Inflammatory macrophage treated with lipopolysaccharide for 4 hours (primary cell): ENCODE data around the gene RALGPS1.

Experiments
- DNase-seq: peaks from one replicate; pipeline ENCODE4 v3.0.0-alpha.2; 2020

RALGPS1 gene

DNA sequence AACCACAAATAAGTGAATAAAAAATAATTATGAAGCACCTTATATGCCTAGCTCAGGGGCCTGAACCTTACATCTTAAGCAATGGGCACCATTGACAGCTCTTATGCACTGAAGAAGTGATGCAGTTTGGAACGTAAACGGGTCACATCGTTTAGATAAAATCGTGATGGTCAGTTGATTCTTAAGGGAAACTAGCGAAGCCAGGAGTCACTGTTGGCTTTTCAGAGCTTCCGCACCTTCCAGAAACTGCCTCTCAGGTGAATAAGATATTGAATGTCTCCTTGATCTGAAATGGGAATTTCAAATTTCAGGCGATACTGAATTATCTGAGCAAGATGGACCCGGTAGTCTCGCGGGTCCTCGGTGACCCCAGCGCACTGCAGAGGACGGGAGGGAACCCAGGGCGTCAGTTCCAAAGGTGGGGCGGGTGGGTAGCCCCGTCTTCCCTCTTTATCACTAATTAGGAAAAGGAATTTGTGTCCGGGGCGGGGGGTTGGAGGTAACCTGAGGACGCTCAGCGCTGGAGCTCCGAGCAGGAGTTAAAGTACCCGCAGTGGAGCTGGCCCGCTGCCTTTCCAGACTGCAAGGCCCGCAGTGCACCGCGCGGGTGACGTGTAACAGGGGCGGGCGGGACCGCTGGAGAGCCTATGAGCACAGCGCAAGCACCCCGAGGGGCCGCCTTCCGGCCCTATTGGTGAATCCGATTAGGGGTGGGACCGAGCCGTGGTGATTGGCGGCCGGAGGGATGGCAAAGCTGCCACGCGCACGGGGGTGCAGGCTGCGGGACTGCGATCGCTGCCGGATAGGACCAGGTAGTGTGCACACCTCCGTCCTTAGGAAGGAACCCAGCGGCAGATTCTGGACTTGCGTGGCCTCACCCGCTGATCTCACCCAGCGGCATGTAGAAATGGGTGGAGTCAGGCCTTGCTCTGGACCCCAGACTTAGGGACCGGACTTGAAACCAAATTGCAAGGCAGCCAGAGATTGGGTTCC lies 330.3 kb downstream of the RALGPS1 start:
- DNase-seq, result peak; percentile 96

GRCh38 chr9:127245637-127246164 lies 331.1 kb downstream of the RALGPS1 start:
- no peak for DNase-seq

- no peak for DNase-seq
Observed at GRCh38 chr9:127248241-127248640, 333.7 kb downstream of the RALGPS1 start.

- no peak for DNase-seq
Observed at GRCh38 chr9:127249877-127250276, 335.3 kb downstream of the RALGPS1 start.

DNA sequence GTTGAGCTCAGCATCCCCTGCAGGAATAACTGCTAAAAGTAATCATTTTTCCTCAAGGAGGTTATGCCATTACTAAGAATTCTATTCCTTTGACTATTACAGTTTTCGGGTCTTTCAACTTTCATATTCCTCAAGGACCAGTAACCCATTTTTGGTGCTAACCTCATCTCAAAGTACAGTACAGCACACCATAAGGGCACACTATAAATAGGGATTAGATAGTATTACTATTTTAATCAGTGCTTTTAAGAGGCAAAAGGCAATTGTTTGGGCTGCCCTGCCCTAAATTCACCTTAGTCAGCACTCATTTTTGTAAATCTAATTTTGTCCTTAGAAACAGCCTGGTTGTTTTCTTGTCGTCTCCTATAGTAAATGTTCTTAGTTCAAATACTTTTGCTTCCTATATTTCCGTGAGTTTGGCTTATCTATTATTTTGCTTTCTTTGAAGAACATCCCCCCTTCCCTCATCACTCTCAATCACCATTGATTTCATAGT lies 336.4 kb downstream of the RALGPS1 start:
- no peak for DNase-seq

DNA sequence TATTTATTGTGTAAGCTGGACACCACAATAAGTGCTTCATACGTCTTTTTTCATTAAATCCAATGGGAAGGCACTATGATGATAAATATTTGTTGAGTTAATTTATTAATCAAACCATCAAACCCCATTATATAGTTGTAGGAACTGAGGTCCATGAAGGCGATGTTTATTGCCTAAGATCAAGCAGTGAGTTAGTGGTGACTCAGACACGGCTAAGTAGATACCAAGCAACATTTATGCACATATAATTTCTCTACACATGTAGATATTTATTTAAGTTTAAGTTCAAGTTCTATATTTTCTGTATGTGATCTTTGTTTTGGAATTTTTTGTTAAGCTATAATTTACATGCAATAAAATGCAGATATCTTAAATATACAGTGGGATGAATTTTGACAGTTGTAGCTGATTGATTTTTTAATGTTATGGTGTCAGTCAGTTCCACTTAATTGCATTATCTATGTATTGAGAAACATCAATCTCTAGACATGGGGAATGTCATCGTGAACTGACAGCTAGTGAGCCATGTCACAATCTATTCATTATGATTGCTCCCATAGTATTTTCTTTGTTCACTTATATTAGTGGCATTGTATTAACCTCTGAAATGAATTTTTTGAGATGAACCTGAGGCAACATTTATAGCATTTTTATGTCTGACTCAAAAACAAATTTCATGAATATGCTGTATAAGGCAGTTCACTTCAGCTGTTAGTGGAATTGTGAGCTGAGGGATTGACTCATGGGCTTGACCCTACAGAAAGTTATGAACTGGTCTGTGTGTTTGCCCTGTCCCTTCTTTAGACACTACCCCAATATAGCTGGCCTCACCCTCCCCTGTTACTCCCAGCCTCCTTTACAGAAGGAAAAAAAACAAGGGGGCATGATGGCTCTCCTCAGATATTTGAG lies 338.1 kb downstream of the RALGPS1 start:
- DNase-seq, result no peak

- DNase-seq, result no peak
Observed at GRCh38 chr9:127253446-127253845, 338.9 kb downstream of the RALGPS1 start.

- no peak for DNase-seq
Observed at GRCh38 chr9:127255692-127256091, 341.1 kb downstream of the RALGPS1 start.

GRCh38 chr9:127256324-127256723 lies 341.7 kb downstream of the RALGPS1 start:
- no peak for DNase-seq

GRCh38 chr9:127258606-127259471 lies 344.3 kb downstream of the RALGPS1 start:
- DNase-seq, result no peak

DNA sequence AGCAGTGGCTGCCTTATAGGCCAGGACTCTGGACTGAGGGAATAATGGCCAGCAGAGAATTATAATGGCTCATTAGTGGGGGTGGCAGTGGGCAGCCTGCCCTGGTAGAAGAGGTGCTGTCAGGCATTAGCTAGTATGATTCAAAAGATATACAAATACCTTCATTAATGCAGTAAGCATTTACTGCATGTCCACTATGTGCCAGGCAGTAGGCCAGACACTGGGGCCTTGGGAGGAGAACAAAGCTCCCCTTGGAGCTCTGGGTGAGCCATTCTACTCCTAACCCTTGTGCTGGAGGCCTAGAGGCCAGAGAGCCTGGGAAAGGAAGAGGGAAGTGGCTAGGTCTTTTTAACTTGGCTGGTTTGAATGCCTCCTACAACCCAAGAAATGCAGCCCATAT lies 348.0 kb downstream of the RALGPS1 start:
- DNase-seq, result no peak

DNA sequence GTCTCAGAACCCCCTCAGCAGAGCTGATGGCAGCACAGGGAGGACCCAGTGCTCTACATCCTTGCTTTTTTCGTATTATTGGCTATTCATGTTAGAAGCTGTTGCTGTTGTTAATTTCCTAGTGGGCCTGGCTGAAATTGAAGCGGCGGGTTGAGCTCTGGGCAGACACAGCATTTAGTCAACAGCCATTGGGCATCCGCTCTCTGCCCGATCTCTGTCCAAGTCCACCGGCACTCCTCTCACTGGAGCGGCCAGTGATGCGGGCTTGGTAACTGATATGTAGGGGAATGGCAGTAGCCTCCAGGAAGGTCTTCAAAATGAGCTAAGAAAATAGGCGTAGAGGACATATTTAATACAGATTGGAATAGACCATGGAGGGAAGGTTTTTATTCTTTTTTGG lies 348.7 kb downstream of the RALGPS1 start:
- DNase-seq, result no peak

- DNase-seq, result no peak
Observed at GRCh38 chr9:127263664-127264063, 349.1 kb downstream of the RALGPS1 start.

GRCh38 chr9:127264462-127265219 lies 350.1 kb downstream of the RALGPS1 start, which contains the start of gene GARNL3:
Gene GARNL3, plus strand, starts transcription at chr9:127264774. Its CDS starts 104 bp downstream, at chr9:127264878.
- no peak for DNase-seq

DNA sequence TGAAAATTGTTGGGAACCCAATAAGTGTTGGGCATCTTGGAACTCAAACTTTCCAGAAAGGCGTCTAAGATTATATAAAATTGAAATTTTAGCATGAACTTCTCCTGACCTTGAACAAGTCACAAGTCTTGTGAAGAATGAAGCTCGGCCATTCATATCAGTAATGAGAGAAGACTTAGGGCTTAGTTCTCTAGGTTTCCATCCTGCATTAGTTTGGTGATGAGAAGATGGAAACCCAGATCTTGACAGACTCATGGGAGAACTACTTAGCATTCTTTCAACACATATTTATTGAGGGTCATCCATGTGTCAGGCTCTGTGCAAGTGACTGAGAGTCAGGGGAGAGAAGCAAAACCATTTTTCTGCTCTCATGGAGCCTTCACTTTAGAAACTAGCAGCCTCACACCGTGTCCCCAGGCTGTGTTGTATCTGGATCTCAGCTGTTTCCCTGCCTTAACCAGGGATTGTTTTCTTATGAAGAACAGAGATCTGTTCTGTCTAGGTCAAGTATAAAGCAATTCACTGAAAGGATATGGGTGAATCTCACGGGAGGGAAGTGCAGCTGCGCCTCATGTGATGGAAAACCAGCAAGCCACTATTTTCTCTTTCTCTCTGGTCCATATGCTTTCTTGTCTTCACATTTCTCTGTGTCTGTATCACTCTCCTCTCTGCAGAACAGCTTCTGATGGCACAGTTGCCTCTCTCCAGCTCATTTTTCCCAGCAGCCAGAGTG lies 353.4 kb downstream of the RALGPS1 start:
- DNase-seq, result no peak

DNA sequence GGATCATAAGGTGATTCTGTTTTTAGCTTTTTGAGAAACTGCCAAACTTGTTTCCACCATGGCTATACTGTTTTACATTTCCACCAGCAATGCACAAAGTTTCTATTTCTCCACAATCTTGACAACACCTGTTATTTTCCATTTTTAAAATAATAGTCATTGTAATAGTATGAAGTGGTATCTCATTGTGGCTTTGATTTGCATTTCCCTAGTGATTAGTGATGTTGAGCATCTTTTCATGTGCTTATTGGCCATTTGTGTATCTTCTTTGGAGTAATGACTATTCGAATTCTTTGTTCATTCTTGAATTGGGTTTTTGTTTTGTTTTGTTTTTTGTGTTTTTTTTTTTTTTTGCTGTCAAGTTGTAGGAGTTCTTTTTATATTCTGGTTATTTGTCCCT lies 354.9 kb downstream of the RALGPS1 start:
- no peak for DNase-seq
